Fibroblast of the aortic adventitia (primary cell): ENCODE measurements around the gene RWDD2A. TPM values are rescaled to one million over a fixed set of nuclear protein-coding genes. Genes with fewer than 3 reads are reported as not detected.

Source experiments
- total RNA-seq: library from RNA; depleted of rRNA; stranded (reverse); fragments of >200 nt; gene quantifications from 2 replicates; pipeline ENCODE4 v1.2.3, GENCODE V29; 2012; ENCODE audit warnings: low replicate concordance

The RWDD2A gene
- total RNA-seq, 1 donor: 4.2 TPM

Other genes with a start within 250 kb of the RWDD2A start
- 7.0 and 16.2 TPM in 2 replicates for gene UBE3D, start 127.5 kb upstream of the RWDD2A start, total RNA-seq
- 32.5 and 46.1 TPM in 2 replicates for gene DOP1A, start 125.7 kb upstream of the RWDD2A start, total RNA-seq
- 30.9 and 87.8 TPM in 2 replicates for gene PGM3, start 92 bp upstream of the RWDD2A start, total RNA-seq
- 17.0 and 21.7 TPM in 2 replicates for gene ME1, start 237.7 kb downstream of the RWDD2A start, total RNA-seq